ENCODE results near the gene OPCML.

The OPCML gene

DNA sequence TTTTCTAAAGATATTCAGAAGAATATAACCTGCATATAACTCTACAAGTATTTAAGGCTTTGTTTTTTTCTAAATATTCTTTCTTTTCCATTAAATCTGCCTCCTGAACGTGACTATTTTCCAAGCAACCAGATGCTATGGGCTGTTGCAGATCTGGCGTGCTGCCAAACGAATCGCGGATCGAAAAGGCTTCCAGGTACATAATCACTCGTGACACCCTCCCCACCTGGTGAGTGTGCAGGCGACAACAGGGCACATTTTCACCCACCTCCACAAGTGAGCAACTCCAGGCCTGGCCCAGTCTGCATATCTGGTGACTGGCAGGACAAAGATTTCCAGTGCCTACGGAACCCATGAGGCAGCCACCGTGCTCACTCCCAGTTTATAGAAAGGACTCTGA is 660.1 kb downstream of the OPCML start:
- Mint-ChIP-seq H3K36me3 (ENCODE audit: low read depth) (no peaks in the 10 kb centered on the region), H3K4me1 (ENCODE audit: low read depth) (no peaks in the 10 kb centered on the region), H3K27me3 (no peaks in the 10 kb centered on the region), H3K4me3 (no peak overlapping the region), H3K27ac (no peak overlapping the region), H3K9me3 (no peaks in the 10 kb centered on the region)
- intact Hi-C loops (cut with micrococcal nuclease): no loop called here

GRCh38 chr11:132866783-132867545 is 665.3 kb downstream of the OPCML start:
- Mint-ChIP-seq H3K9me3 (peaks cover 19% of the 10 kb centered on the region), H3K27me3 (no peaks in the 10 kb centered on the region), H3K4me1 (ENCODE audit: low read depth) (no peaks in the 10 kb centered on the region), H3K27ac (no peak overlapping the region), H3K4me3 (no peak overlapping the region), H3K36me3 (ENCODE audit: low read depth) (no peaks in the 10 kb centered on the region)
- intact Hi-C loops (cut with micrococcal nuclease): no loop called here

GRCh38 chr11:132865623-132866022 is 666.7 kb downstream of the OPCML start:
- no peaks in the 10 kb centered on the region for H3K4me1 Mint-ChIP-seq (ENCODE audit: low read depth)
- H3K36me3 Mint-ChIP-seq (ENCODE audit: low read depth): no peaks in the 10 kb centered on the region
- intact Hi-C loops (cut with micrococcal nuclease): no loop called here
- no peaks in the 10 kb centered on the region for H3K27me3 Mint-ChIP-seq
- H3K9me3 Mint-ChIP-seq: peaks cover 19% of the 10 kb centered on the region
- no peak overlapping the region for H3K27ac Mint-ChIP-seq
- H3K4me3 Mint-ChIP-seq: no peak overlapping the region

DNA sequence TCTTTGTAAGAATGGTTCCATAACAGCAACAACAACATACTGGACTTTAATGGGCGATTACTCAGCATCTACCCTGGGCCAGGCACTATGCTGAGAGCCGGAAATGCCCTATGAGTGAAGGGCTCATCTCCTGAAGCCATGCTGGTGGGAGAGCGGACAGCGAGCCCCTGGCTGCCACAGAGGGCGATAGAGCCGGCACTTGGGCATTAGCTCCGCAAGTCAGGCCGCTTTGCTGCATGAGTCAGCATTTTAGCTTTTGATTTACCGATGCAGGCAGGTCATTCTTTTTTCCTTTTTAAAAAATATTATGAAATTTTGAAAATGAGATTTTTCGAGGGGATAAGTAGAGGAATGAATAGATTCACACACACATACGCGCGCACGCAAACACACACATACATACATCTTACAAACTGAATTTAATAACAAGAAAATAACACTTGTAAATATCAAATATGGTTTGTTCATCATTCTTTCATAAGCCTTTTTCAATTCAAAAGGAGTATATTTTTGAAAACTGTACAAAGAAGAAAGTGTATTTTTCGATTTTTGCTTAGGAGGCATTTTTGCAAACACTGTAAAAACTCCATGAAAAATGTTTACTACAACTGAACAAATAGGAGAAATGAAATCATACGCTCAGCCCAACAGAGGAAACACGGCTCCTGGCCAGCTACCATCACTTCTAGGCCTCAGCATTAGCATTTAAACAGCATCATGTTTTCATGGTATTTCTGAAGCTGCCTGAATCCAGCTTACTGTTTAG is 667.3 kb downstream of the OPCML start:
- Mint-ChIP-seq H3K27me3 (no peaks in the 10 kb centered on the region), H3K4me3 (no peak overlapping the region), H3K27ac (no peak overlapping the region), H3K4me1 (ENCODE audit: low read depth) (no peaks in the 10 kb centered on the region), H3K9me3 (peaks cover 19% of the 10 kb centered on the region), H3K36me3 (ENCODE audit: low read depth) (no peaks in the 10 kb centered on the region)
- intact Hi-C loops (cut with micrococcal nuclease): no loop called here

DNA sequence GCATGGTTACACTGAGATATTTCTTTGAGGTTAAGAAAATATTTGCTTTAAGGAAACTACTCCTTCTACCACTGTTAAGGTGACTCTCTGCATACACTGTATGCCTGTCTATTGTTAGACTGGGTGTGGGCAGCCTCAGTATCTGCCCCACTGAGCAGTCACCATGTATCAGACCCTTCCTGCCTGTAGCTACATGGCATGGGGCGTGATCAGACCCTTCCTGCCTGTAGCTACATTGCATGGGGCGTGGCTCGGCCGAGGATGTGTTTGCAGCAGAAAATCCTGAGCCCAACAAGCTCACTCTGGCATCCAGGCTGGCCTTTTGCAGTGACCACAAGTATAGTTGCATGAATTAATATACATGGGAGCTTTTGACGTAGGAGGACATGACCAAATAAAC is 669.4 kb downstream of the OPCML start:
- Mint-ChIP-seq H3K4me3 (no peak overlapping the region), H3K4me1 (ENCODE audit: low read depth) (no peaks in the 10 kb centered on the region), H3K27me3 (no peaks in the 10 kb centered on the region), H3K9me3 (peaks cover 19% of the 10 kb centered on the region), H3K27ac (no peak overlapping the region), H3K36me3 (ENCODE audit: low read depth) (no peaks in the 10 kb centered on the region)
- intact Hi-C loops (cut with micrococcal nuclease): no loop called here

GRCh38 chr11:132862137-132862536 is 670.2 kb downstream of the OPCML start:
- Mint-ChIP-seq H3K9me3 (peaks cover 20% of the 10 kb centered on the region), H3K27ac (no peak overlapping the region), H3K36me3 (ENCODE audit: low read depth) (no peaks in the 10 kb centered on the region), H3K27me3 (no peaks in the 10 kb centered on the region), H3K4me1 (ENCODE audit: low read depth) (no peaks in the 10 kb centered on the region), H3K4me3 (no peak overlapping the region)
- intact Hi-C loops (cut with micrococcal nuclease): no loop called here

- Mint-ChIP-seq H3K9me3 (peaks cover 36% of the 10 kb centered on the region), H3K27ac (no peak overlapping the region), H3K36me3 (ENCODE audit: low read depth) (no peaks in the 10 kb centered on the region), H3K27me3 (no peaks in the 10 kb centered on the region), H3K4me3 (no peak overlapping the region), H3K4me1 (ENCODE audit: low read depth) (no peaks in the 10 kb centered on the region)
- intact Hi-C loops (cut with micrococcal nuclease): no loop called here
Observed at GRCh38 chr11:132859306-132859705, 673.0 kb downstream of the OPCML start.

- intact Hi-C loops (cut with micrococcal nuclease): no loop called here
- Mint-ChIP-seq H3K4me3 (no peak overlapping the region), H3K36me3 (ENCODE audit: low read depth) (no peaks in the 10 kb centered on the region)
Observed at GRCh38 chr11:132858223-132858622, 674.1 kb downstream of the OPCML start.

DNA sequence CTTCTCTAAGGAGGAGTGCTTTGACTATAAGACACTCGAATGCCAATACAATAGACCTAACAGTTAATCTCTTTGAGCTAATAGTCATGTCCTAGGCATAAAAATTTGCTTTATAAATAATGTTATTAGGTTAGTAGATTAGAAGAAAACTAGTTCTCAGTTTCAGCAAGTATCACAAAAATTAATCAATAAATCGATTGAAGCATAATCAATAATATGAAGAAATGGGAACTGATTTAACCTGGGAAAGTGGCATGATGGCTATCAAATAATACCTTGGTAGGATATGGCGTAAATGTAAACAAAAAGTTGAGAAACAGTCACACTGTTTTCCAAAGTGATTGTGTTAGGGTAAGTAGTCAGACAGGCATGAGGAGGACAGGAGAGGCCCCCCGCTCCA is 676.3 kb downstream of the OPCML start:
- no peaks in the 10 kb centered on the region for H3K36me3 Mint-ChIP-seq (ENCODE audit: low read depth)
- no peaks in the 10 kb centered on the region for H3K4me1 Mint-ChIP-seq (ENCODE audit: low read depth)
- H3K27me3 Mint-ChIP-seq: no peaks in the 10 kb centered on the region
- H3K9me3 Mint-ChIP-seq: peaks cover 21% of the 10 kb centered on the region
- no peak overlapping the region for H3K27ac Mint-ChIP-seq
- H3K4me3 Mint-ChIP-seq: no peak overlapping the region
- intact Hi-C loops (cut with micrococcal nuclease): no loop called here

More at GRCh38 chr11:132858223-132858622, 674.1 kb downstream of the OPCML start:
- Mint-ChIP-seq H3K27ac (no peak overlapping the region), H3K27me3 (no peaks in the 10 kb centered on the region), H3K4me1 (ENCODE audit: low read depth) (no peaks in the 10 kb centered on the region), H3K9me3 (peaks cover 25% of the 10 kb centered on the region)

DNA sequence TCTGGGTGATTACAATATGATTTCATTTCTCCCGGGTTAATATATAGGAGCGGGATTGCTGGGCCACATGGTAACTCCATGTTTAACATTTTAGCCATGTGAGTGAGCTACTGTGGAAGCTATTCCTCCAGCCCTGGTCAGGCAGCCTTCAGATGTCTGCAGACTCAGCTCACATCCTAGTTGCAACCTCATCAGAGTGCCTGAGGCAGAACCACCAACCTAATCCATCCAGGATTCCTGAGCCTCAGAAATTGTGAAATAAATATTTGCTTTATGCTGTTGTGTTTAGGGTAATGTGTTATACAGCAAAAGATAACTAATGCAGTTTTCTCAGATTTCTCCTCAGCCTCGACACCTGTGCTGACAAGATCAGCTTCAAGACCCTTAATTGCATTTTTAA is 676.8 kb downstream of the OPCML start:
- Mint-ChIP-seq H3K27me3 (no peaks in the 10 kb centered on the region), H3K4me1 (ENCODE audit: low read depth) (no peaks in the 10 kb centered on the region), H3K4me3 (no peak overlapping the region), H3K27ac (no peak overlapping the region), H3K9me3 (peaks cover 21% of the 10 kb centered on the region), H3K36me3 (ENCODE audit: low read depth) (no peaks in the 10 kb centered on the region)
- intact Hi-C loops (cut with micrococcal nuclease): no loop called here

GRCh38 chr11:132853886-132854285 is 678.4 kb downstream of the OPCML start:
- intact Hi-C loops (cut with micrococcal nuclease): no loop called here
- H3K4me3 Mint-ChIP-seq: no peak overlapping the region

GRCh38 chr11:132852361-132852760 is 679.9 kb downstream of the OPCML start:
- intact Hi-C loops (cut with micrococcal nuclease): no loop called here
- Mint-ChIP-seq H3K36me3 (ENCODE audit: low read depth) (no peaks in the 10 kb centered on the region), H3K27ac (no peak overlapping the region), H3K4me1 (ENCODE audit: low read depth) (no peaks in the 10 kb centered on the region), H3K27me3 (no peaks in the 10 kb centered on the region), H3K9me3 (peaks cover 21% of the 10 kb centered on the region), H3K4me3 (no peak overlapping the region)

More at GRCh38 chr11:132853886-132854285, 678.4 kb downstream of the OPCML start:
- H3K27ac Mint-ChIP-seq: no peak overlapping the region
- no peaks in the 10 kb centered on the region for H3K4me1 Mint-ChIP-seq (ENCODE audit: low read depth)
- peaks cover 21% of the 10 kb centered on the region for H3K9me3 Mint-ChIP-seq
- H3K36me3 Mint-ChIP-seq (ENCODE audit: low read depth): no peaks in the 10 kb centered on the region
- H3K27me3 Mint-ChIP-seq: no peaks in the 10 kb centered on the region

DNA sequence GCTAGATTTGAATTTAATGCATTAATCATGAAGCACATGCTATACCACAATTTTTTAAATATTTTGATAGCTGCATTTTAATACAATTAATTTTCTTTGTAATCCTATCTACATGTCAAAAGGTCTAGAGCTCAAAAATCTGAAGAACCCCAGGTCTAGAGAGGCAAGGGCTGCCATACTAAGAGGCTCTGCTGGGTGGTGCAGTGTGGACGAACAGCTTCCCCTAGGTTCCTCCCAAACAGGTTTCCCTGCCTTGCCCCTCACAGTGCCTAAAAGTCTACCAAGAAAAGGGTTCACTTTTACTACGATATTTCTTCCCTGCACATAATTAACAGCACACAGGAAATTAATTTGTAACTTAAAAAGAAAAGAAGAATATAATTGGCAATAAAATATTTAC is 681.1 kb downstream of the OPCML start:
- Mint-ChIP-seq H3K27me3 (no peaks in the 10 kb centered on the region), H3K4me3 (no peak overlapping the region), H3K9me3 (peaks cover 11% of the 10 kb centered on the region), H3K27ac (no peak overlapping the region), H3K36me3 (ENCODE audit: low read depth) (no peaks in the 10 kb centered on the region), H3K4me1 (ENCODE audit: low read depth) (no peaks in the 10 kb centered on the region)
- intact Hi-C loops (cut with micrococcal nuclease): no loop called here

- no peak overlapping the region for H3K27ac Mint-ChIP-seq
Observed at GRCh38 chr11:132850266-132850665, 682.0 kb downstream of the OPCML start.

More at GRCh38 chr11:132850266-132850665, 682.0 kb downstream of the OPCML start:
- intact Hi-C loops (cut with micrococcal nuclease): no loop called here
- Mint-ChIP-seq H3K4me1 (ENCODE audit: low read depth) (no peaks in the 10 kb centered on the region), H3K36me3 (ENCODE audit: low read depth) (no peaks in the 10 kb centered on the region), H3K27me3 (no peaks in the 10 kb centered on the region), H3K9me3 (peaks cover 2% of the 10 kb centered on the region), H3K4me3 (no peak overlapping the region)

Measured in dendritic cell treated with granulocyte-macrophage colony-stimulating factor and Interleukin-4, amounts not matched to agents 40 ng/mL and 50 ng/mL, for 4 days (primary cell).